Measurements from ENCODE around the gene LAMB2. TPM values are rescaled to one million over a fixed set of nuclear protein-coding genes. Genes with fewer than 3 reads are reported as not detected.
A peak's percentile ranks its signal among the peaks of the same experiment; 100 is the strongest.

LAMB2 gene
- total RNA-seq, 2 experiments from 2014 or later, result 0.36 to 0.60 TPM

DNA sequence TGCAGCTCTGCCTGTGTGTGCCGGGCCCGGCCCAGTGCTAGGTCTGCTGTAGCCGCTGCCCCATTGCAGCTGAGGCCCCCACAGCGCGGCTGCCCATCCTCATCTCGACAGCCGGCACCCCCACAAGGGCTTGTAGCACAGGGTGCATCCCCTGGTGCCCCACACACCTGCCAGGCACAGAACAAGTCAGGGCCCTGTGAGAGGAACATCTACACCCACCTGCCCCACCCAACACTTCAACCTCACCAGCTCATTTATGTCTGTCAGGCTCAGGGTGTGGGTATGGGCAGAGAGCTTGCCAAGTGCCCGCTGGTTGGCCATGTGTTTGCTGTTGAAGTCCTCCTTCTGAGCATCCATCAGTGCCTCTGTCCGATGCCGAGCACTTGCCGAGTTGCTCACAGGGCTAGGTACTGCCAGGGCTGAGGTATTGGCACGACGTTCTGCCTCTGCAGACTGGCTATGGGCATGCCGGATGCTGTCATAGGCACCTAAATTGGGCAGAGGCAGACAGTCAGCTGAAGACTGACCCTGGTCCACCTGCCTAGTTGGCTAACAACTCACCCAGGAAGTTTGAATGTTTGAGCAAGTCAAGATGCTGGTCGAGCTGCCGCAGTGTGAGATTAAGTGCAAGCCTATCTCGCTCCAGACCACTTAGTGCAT is 9.8 kb downstream of the LAMB2 start:
- H3K27me3 Mint-ChIP-seq, result no peaks in the 10 kb centered on the region
- intact Hi-C loops (cut with DNase I, micrococcal nuclease), result loop anchor here in 1 of 2 experiments (1.0 to 10.0 kb wide), 3 partner anchors 37 to 552 kb away; partner anchors contain the start of genes APEH and NDUFAF3
- TF ChIP-seq, protein P1, sequence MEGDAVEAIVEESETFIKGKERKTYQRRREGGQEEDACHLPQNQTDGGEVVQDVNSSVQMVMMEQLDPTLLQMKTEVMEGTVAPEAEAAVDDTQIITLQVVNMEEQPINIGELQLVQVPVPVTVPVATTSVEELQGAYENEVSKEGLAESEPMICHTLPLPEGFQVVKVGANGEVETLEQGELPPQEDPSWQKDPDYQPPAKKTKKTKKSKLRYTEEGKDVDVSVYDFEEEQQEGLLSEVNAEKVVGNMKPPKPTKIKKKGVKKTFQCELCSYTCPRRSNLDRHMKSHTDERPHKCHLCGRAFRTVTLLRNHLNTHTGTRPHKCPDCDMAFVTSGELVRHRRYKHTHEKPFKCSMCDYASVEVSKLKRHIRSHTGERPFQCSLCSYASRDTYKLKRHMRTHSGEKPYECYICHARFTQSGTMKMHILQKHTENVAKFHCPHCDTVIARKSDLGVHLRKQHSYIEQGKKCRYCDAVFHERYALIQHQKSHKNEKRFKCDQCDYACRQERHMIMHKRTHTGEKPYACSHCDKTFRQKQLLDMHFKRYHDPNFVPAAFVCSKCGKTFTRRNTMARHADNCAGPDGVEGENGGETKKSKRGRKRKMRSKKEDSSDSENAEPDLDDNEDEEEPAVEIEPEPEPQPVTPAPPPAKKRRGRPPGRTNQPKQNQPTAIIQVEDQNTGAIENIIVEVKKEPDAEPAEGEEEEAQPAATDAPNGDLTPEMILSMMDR (IDR thresholded peaks at IDR 0.05), result no peak
- H3K27ac ChIP-seq (ENCODE audit: low read depth in 1 of 2, low read length in 2 of 2), result no peak overlapping the region
- POLR2A ChIA-PET, result no interaction called here
- peak in 1 of 14 experiments; percentile 17 for DNase-seq
- peaks cover 9% of the 10 kb centered on the region for H3K36me3 ChIP-seq (ENCODE audit: insufficient read depth, low read length)
- H3K4me1 Mint-ChIP-seq (ENCODE audit: low read depth), result peaks cover 23% of the 10 kb centered on the region
- CTCF ChIA-PET, result no interaction called here
- peaks cover 30% of the 10 kb centered on the region for H3K4me1 ChIP-seq (ENCODE audit: insufficient read depth, low read length)
- H3K4me3 Mint-ChIP-seq, result peak overlapping the region; percentile 51
- no peaks in the 10 kb centered on the region for H3K9me3 Mint-ChIP-seq
- H3K27me3 ChIP-seq (ENCODE audit: control insufficient read depth in 1 of 2, insufficient read depth in 2 of 2, low read length in 2 of 2), result no peaks in the 10 kb centered on the region
- no peak overlapping the region for H3K27ac Mint-ChIP-seq
- H3K4me3 ChIP-seq (ENCODE audit: low read length), result no peak overlapping the region
- ATAC-seq (ENCODE audit: poor library complexity), result no peak
- H3K9me3 ChIP-seq (ENCODE audit: control insufficient read depth in 1 of 2, insufficient read depth in 1 of 2, low read length in 2 of 2), result no peaks in the 10 kb centered on the region
- H3K36me3 Mint-ChIP-seq (ENCODE audit: low read depth), result peaks cover 14% of the 10 kb centered on the region

- peak overlapping the region; percentile 93 for H3K4me3 Mint-ChIP-seq
- DNase-seq (no peak), ATAC-seq (ENCODE audit: poor library complexity) (no peak)
- H3K36me3 Mint-ChIP-seq (ENCODE audit: low read depth), result peaks cover 19% of the 10 kb centered on the region
- intact Hi-C loops (cut with DNase I, micrococcal nuclease), result loop anchor here in 1 of 2 experiments (5.0 to 10.0 kb wide), 2 partner anchors 100 to 552 kb away; partner anchors contain the start of genes APEH and NDUFAF3
- Histone ChIP-seq H3K27me3 (ENCODE audit: control insufficient read depth in 1 of 2, insufficient read depth in 2 of 2, low read length in 2 of 2) (no peaks in the 10 kb centered on the region), H3K36me3 (ENCODE audit: insufficient read depth, low read length) (peaks cover 15% of the 10 kb centered on the region), H3K27ac (ENCODE audit: low read depth in 1 of 2, low read length in 2 of 2) (no peak overlapping the region), H3K4me3 (ENCODE audit: low read length) (no peak overlapping the region), H3K4me1 (ENCODE audit: insufficient read depth, low read length) (peaks cover 30% of the 10 kb centered on the region), H3K9me3 (ENCODE audit: control insufficient read depth in 1 of 2, insufficient read depth in 1 of 2, low read length in 2 of 2) (no peaks in the 10 kb centered on the region)
- no peaks in the 10 kb centered on the region for H3K27me3 Mint-ChIP-seq
- TF ChIP-seq, protein P1 (IDR thresholded peaks at IDR 0.05), result no peak
- H3K9me3 Mint-ChIP-seq, result no peaks in the 10 kb centered on the region
- peak overlapping the region; percentile 95 for H3K27ac Mint-ChIP-seq
- peaks cover 23% of the 10 kb centered on the region for H3K4me1 Mint-ChIP-seq (ENCODE audit: low read depth)
- CTCF ChIA-PET, result no interaction called here
- POLR2A ChIA-PET, result interaction anchor here (3.3 kb wide), 1 partner anchor 29 kb away, joined by 92 read pairs; the partner anchor contains the start of gene QRICH1
Observed at GRCh38 chr3:49122451-49122850, 10.4 kb downstream of the LAMB2 start.

DNA sequence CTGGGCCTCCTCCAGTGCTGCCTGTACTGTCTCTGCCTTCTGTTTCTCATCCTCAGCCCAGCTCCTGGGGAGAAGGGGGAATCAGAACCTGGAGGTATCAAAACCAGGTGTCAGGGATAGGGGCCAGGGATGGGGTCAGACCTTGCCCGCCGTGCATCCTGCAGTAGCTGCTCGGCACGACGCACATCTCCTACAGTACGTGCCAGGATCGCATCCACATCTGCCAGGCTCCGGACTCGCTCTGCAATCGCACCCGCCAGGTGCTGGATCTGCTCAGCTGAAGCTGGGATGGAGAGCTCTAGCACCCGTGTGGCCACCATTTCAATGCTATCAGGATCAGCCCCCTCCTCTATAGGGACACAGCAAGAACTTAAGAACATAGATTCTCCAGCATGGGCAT is 10.8 kb downstream of the LAMB2 start:
- Mint-ChIP-seq H3K27ac (peak overlapping the region; percentile 95), H3K9me3 (no peaks in the 10 kb centered on the region), H3K4me1 (ENCODE audit: low read depth) (peaks cover 23% of the 10 kb centered on the region), H3K27me3 (no peaks in the 10 kb centered on the region), H3K36me3 (ENCODE audit: low read depth) (peaks cover 22% of the 10 kb centered on the region), H3K4me3 (peak overlapping the region; percentile 93)
- Histone ChIP-seq H3K36me3 (ENCODE audit: insufficient read depth, low read length) (peaks cover 19% of the 10 kb centered on the region), H3K27ac (ENCODE audit: low read depth in 1 of 2, low read length in 2 of 2) (peak overlapping the region; percentile 87 to 91), H3K4me3 (ENCODE audit: low read length) (no peak overlapping the region), H3K4me1 (ENCODE audit: insufficient read depth, low read length) (peaks cover 30% of the 10 kb centered on the region), H3K27me3 (ENCODE audit: control insufficient read depth in 1 of 2, insufficient read depth in 2 of 2, low read length in 2 of 2) (no peaks in the 10 kb centered on the region), H3K9me3 (ENCODE audit: control insufficient read depth in 1 of 2, insufficient read depth in 1 of 2, low read length in 2 of 2) (no peaks in the 10 kb centered on the region)
- intact Hi-C loops (cut with DNase I, micrococcal nuclease), result loop anchor here in 1 of 2 experiments (5.0 to 10.0 kb wide), 2 partner anchors 100 to 553 kb away; partner anchors contain the start of genes APEH and NDUFAF3
- ChIA-PET CTCF (interaction anchor here (3.5 kb wide), 1 partner anchor 28 kb away, joined by 27 read pairs; the partner anchor contains the start of gene QRICH1), POLR2A (interaction anchor here (1.5 to 3.3 kb wide), 3 partner anchors 28 to 348 kb away, joined by 5 to 92 read pairs (median 22); partner anchors contain the start of genes DAG1, NDUFAF3 and QRICH1)
- no peak for ATAC-seq (ENCODE audit: poor library complexity)
- TF ChIP-seq, protein P1 (IDR thresholded peaks at IDR 0.05), result no peak
- peak in 1 of 14 experiments; percentile 34 for DNase-seq
